ENCODE results near the gene ARNT2.
A peak's percentile ranks its signal among the peaks of the same experiment; 100 is the strongest.

The ARNT2 gene

DNA sequence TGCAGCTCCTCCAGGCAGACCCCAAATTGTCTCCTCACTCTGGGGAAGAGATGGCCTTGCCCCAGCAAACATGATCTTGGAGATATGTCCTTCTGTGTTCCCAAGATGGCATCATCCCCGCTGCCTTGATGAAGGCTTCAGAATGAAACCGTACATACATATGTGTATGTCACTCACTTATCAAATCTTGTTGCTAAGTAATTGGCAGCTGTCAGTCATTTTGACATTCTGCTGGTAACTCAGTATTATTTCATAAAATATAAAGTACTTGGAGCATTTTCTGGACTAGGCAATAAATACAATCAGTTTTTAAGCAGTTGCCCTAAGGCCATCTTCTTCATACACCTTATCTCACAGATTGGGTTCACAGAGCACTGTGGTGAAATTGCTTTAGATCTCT lies 62.4 kb downstream of the ARNT2 start:
- DNase-seq (ENCODE audit: low spot score), result no peak

DNA sequence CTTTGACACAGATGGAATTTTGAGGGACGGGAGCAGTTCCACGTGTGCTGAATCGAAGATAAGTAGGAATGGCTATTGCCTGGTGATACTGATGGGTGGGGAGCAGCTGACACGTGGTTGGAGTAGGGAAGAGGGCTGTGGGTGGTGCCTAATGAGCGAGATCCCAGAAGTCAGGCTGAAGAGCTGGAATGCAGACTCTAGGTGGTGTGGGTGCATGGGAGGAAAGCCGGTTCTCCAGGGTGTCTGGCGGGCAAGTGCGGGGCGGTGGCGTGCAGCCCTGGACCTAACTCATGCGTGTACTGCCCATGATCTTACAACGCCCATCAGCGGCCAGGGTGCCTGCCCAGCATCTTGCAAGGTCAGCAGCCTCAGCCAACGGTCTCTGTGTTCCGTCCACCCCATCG lies 63.1 kb downstream of the ARNT2 start:
- no peak for DNase-seq (ENCODE audit: low spot score)

- peak; percentile 12 for DNase-seq (ENCODE audit: low spot score)
Observed at GRCh38 chr15:80468796-80469195, 64.6 kb downstream of the ARNT2 start.

GRCh38 chr15:80471881-80472280 lies 67.7 kb downstream of the ARNT2 start:
- DNase-seq (ENCODE audit: low spot score), result no peak

DNA sequence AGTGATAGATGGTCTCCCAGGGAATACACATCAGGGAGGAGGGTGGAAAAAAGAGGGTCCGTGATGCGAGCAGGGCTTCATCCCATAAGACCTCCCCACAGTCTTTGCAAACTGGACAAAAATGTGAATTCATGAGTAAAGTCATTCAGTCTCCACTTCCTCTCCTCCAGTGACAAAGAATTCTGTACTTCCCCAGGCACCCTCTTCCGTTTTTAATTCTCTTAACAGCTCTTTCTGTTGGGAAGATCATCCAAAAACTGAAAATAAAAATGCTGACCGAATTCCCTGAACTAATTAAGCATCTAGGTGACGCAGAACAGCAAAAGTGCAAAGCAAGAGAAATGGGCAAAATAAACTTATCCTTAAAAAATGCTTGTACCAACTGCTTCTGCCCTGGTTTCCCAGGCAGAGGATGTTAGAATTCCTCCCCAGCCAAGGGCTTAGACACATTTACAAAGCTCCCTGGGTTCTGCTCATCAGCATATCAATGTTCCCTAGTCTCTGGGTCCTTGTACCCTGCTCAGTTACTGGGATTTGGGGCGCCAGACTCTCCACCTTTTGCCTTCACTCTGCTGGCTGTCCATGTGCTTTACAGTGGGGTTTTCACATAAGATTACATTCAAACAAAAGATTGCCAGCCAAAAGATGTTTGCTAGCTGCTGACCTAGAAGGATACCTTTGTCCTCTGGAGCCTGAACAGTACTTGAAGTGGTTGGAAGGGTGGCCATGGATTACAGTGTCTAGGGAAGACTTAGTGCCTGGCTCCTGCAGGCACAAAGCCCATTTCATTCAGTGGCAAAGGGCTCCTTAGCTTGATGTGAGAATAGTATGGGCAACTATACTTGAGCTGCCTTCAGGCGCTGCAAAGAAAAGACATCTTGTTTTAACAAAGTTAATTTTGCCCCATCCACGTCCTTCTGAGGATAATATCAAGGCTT lies 69.4 kb downstream of the ARNT2 start:
- no peak for DNase-seq (ENCODE audit: low spot score)

GRCh38 chr15:80474224-80475215 lies 70.3 kb downstream of the ARNT2 start:
- no peak for DNase-seq (ENCODE audit: low spot score)

- DNase-seq (ENCODE audit: low spot score), result no peak
Observed at GRCh38 chr15:80475572-80475971, 71.4 kb downstream of the ARNT2 start.

- DNase-seq (ENCODE audit: low spot score), result no peak
Observed at GRCh38 chr15:80476036-80476435, 71.9 kb downstream of the ARNT2 start.

DNA sequence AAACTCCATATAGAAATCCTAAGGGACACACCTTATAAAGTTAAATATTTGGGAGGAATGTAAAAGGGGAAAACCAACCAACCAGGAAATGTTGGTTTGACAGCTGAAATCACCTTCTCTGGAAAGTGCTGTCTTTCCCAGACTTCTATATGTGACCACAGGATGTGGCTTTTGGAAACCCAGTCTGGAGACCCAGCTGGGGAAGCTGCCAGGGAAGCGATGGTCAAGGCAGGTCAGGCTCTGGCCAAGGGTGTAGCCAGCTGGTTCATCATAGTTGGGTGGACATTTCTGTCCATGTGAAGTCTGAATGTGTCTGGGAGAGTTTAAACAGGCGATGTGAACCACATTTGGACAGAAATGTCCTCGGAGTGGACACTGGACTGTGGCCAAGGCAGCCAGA lies 73.9 kb downstream of the ARNT2 start:
- no peak for DNase-seq (ENCODE audit: low spot score)

- DNase-seq (ENCODE audit: low spot score), result peak; percentile 2
Observed at GRCh38 chr15:80479191-80479590, 75.0 kb downstream of the ARNT2 start.

- no peak for DNase-seq (ENCODE audit: low spot score)
Observed at GRCh38 chr15:80480171-80480811, 76.1 kb downstream of the ARNT2 start.

DNA sequence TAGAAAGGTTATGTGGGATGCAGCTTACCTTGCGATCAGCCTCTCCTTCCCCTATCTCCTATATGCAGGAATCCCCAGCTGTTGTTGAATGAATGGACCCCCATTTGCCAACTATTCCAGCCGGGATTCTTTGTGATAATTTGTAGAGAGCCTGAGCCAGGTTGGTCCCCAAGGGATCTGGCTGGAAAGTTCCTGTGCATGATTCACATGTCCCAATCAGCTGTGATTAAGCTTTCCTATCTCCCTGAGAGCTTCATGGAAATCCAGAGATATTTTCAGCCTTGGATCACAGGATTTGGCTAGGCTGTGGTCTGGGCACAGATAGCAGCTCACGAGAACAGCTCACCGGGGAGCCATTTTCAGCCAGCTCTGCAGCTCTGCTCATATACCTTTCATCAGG lies 76.7 kb downstream of the ARNT2 start:
- no peak for DNase-seq (ENCODE audit: low spot score)

- DNase-seq (ENCODE audit: low spot score), result no peak
Observed at GRCh38 chr15:80482696-80483095, 78.5 kb downstream of the ARNT2 start.

- DNase-seq (ENCODE audit: low spot score), result peak; percentile 61
Observed at GRCh38 chr15:80483725-80484161, 79.6 kb downstream of the ARNT2 start.

- DNase-seq (ENCODE audit: low spot score), result peak; percentile 31
Observed at GRCh38 chr15:80484333-80484864, 80.2 kb downstream of the ARNT2 start.

GRCh38 chr15:80485370-80486164 lies 81.4 kb downstream of the ARNT2 start:
- peak; percentile 25 for DNase-seq (ENCODE audit: low spot score)

DNA sequence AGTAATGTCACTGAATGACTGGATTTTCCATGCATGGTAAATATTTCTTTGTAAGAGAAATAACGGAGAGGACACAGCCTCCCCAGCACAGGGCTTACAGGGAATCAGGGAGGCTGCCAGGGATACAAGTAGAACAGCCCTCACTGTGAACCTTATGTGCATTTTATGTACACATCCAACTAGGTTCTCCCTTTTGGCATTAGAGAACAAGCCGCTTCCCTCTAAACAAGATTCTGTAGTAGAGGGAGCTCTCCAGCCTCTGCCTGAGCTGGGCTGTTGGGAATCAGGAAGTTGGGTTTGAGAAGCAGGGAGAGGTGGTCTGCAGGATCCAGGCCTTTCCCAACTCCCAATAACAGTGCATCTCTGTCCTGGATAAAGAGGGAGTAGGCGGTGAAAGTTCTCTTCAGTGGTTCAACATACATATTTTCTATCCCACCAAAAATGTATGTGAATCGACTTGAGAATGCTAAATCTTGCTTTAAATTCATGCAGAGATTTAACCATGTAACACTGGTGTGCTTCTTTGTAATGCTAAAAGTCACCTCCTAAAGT lies 83.7 kb downstream of the ARNT2 start:
- DNase-seq (ENCODE audit: low spot score), result no peak

DNA sequence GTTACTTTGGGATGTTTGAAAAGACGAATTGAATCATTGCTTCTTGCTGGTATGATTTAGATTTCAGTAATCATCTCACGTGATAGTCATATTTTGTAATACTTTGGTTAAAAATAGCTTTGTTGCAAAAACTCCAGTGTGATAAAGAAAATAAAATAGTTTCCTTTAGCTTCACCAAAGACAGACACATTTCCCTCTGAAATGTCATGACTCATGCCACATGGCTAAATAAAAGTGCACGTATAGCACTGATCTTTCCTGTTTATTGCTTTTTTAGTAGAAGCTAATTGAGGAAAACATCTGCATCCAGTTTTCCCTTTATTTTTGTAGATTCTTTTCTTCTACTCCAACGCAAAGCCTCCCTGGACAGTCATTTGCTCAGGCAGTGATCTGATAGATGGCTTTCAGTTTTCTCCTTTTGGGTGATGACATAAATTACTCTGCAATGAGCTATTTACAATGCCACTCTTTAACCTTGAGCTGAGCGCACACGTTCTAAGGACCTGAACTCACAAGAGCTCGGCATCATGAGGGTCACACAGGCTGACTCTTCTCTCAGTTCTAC lies 84.9 kb downstream of the ARNT2 start:
- DNase-seq (ENCODE audit: low spot score), result no peak

- no peak for DNase-seq (ENCODE audit: low spot score)
Observed at GRCh38 chr15:80490431-80490990, 86.3 kb downstream of the ARNT2 start.
